Right atrium auricular region (tissue), 2 donors: ENCODE results near the gene MASTL. TPM values are rescaled to one million over a fixed set of nuclear protein-coding genes. Genes with fewer than 3 reads are reported as not detected.
"Not testable (repeated sequence)": the region's sequence is repeated elsewhere in the genome, so short reads cannot be mapped to it uniquely, and the experiment has no call there.

Experiments used
- DNase-seq: peaks from one replicate; pipeline ENCODE4 v3.0.0-alpha.2; 2019; ENCODE audit warnings: low spot score
- H3K27ac ChIP-seq, 2 donors: fragments of 200-600 bp; sonication (generic); 1 replicate in 1 of 2; 2 replicates in 1 of 2; pipeline ENCODE4 v1.5.1; 2016 to 2019
- H3K27me3 ChIP-seq, 2 donors: fragments of 200-600 bp; sonication (generic); one replicate each; pipeline versions ENCODE4 v1.5.1 to v1.6.0; 2017 to 2019
- H3K36me3 ChIP-seq: fragments of 200-600 bp; sonication (generic); one replicate; pipeline ENCODE4 v1.5.1; 2016
- H3K4me1 ChIP-seq, 2 donors: fragments of 200-600 bp; sonication (generic); one replicate each; pipeline versions ENCODE4 v1.5.1 to v1.6.0; 2017 to 2019
- H3K4me3 ChIP-seq, 2 donors: fragments of 200-600 bp; sonication (generic); 1 replicate in 1 of 2; 2 replicates in 1 of 2; pipeline ENCODE4 v1.5.1; 2017 to 2019; ENCODE audit warnings: mild to moderate bottlenecking in 1 of 2, moderate library complexity in 1 of 2
- H3K9me3 ChIP-seq, 2 donors: fragments of 200-600 bp; sonication (generic); one replicate each; pipeline ENCODE4 v1.5.1; 2019
- total RNA-seq, 2 donors: library from RNA; depleted of rRNA; stranded (reverse); fragments of >200 nt; gene quantifications; one replicate each; pipeline ENCODE4 v1.1.0, GENCODE V29; 2016
- TF ChIP-seq, protein P1 (sequence below), 2 donors: fragments of 200-600 bp; sonication (generic); IDR thresholded peaks; one replicate each; pipeline ENCODE4 v1.5.1; 2019; ENCODE audit warnings: antibody characterized with exemption in 2 of 2

MASTL gene
- total RNA-seq, 2 donors from 2014 or later: 2.0 to 3.1 TPM

DNA sequence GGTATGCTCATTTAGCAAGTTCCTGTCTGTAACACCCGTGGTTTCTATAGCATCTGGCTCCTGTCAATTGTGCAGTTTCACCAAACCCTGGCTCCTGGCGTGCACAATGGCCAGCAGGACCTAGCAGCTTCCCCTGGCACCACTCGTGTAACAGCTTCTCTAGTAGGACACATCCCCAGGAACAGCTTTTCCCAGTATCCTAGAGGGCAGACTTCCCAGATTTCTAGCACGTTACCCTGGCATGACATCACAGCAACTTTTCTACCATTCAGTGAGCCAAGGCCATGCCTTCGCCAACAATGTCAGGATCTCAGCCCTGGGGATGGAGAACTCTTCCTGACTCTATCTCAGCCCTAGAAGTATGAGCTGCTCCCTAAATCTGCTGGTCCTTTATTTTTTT, 7.5 kb upstream of the MASTL start:
- Histone ChIP-seq H3K9me3 (no peaks in the 10 kb centered on the region), H3K27me3 (no peaks in the 10 kb centered on the region), H3K4me3 (no peak overlapping the region), H3K4me1 (peaks cover 0 to 12% of the 10 kb centered on the region in 2 donors), H3K27ac (no peak overlapping the region), H3K36me3 (peaks cover 41% of the 10 kb centered on the region)
- TF ChIP-seq, protein P1, sequence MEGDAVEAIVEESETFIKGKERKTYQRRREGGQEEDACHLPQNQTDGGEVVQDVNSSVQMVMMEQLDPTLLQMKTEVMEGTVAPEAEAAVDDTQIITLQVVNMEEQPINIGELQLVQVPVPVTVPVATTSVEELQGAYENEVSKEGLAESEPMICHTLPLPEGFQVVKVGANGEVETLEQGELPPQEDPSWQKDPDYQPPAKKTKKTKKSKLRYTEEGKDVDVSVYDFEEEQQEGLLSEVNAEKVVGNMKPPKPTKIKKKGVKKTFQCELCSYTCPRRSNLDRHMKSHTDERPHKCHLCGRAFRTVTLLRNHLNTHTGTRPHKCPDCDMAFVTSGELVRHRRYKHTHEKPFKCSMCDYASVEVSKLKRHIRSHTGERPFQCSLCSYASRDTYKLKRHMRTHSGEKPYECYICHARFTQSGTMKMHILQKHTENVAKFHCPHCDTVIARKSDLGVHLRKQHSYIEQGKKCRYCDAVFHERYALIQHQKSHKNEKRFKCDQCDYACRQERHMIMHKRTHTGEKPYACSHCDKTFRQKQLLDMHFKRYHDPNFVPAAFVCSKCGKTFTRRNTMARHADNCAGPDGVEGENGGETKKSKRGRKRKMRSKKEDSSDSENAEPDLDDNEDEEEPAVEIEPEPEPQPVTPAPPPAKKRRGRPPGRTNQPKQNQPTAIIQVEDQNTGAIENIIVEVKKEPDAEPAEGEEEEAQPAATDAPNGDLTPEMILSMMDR (IDR thresholded peaks at IDR 0.05): no peak
- no peak for DNase-seq

DNA sequence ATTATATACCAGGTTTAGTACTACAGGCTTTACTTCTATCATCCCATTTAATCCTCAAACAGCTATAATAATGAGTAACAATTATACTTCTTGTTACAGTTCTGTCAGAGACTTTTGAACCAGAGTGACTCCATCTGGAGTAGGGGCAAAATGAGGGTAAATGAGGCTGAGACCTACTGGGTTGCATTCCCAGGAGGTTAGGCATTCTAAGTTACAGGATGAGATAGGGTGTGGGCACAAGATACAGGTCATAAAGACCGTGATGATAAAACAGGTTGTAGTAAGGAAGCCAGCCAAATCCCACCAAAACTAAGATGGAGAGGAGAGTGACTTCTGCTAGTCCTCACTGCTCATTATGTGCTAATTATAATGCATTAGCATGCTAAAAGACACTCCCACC, 4.9 kb upstream of the MASTL start:
- TF ChIP-seq, protein P1 (IDR thresholded peaks at IDR 0.05): no peak
- Histone ChIP-seq H3K4me1 (peaks cover 0 to 21% of the 10 kb centered on the region in 2 donors), H3K27ac (no peak overlapping the region), H3K27me3 (no peaks in the 10 kb centered on the region), H3K9me3 (no peaks in the 10 kb centered on the region), H3K4me3 (no peak overlapping the region), H3K36me3 (peaks cover 25% of the 10 kb centered on the region)
- no peak for DNase-seq

DNA sequence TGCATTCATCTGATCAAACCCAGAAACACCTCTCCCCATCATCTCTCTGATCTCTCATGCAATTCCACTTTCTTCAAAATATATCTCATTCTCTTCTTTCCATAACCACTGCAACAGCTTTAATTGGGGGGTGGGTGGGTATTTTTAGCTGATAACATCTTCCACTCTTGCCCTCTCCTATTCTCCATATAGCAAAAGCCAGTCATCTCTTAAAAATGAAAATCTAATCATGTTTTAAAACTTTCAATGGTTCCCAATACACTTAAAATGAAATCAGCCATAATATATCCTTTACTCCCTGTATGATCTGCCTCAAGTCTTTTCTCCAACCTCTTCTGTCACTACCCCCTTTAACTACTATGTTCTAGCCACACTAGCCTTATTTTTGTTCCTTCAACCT, 2.5 kb upstream of the MASTL start:
- Histone ChIP-seq H3K36me3 (peaks cover 11% of the 10 kb centered on the region), H3K4me1 (peaks cover 0 to 29% of the 10 kb centered on the region in 2 donors)
- no peak for DNase-seq

GRCh38 chr10:27153329-27153728, 1.8 kb upstream of the MASTL start:
- peak overlapping the region; percentile 90 to 97 for H3K4me3 ChIP-seq
- TF ChIP-seq, protein P1 (IDR thresholded peaks at IDR 0.05): no peak
- H3K27ac ChIP-seq: peak overlapping the region; percentile 98 to 99
- H3K9me3 ChIP-seq: no peaks in the 10 kb centered on the region
- DNase-seq: no peak
- peaks cover 0 to 29% of the 10 kb centered on the region in 2 donors for H3K4me1 ChIP-seq
- no peaks in the 10 kb centered on the region for H3K27me3 ChIP-seq
- H3K36me3 ChIP-seq: peaks cover 5% of the 10 kb centered on the region

More for the DNA sequence above, 2.5 kb upstream of the MASTL start:
- Histone ChIP-seq H3K27me3 (no peaks in the 10 kb centered on the region), H3K4me3 (peak overlapping the region in 1 of 2 donors; percentile 90), H3K9me3 (no peaks in the 10 kb centered on the region), H3K27ac (no peak overlapping the region)
- TF ChIP-seq, protein P1 (IDR thresholded peaks at IDR 0.05): no peak

DNA sequence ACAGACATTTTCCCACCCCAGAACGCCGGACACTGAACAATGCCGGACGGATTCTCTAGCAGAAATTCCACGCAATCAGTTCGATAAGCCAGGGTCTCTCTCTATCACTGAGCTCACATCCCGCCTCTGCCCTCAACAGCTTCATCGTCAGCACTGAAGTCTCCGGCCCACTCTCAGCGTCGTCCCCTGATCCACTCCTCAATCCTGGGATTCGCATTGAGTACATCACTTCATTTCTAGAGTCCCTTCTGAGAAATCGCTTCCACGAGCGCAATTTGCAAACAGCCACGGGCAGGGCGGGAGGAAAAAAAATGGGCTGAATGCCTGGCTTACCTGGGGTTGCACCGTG, 1.3 kb upstream of the MASTL start:
- DNase-seq: no peak
- H3K4me1 ChIP-seq: peaks cover 0 to 29% of the 10 kb centered on the region in 2 donors
- peaks cover under 1% of the 10 kb centered on the region for H3K36me3 ChIP-seq
- H3K9me3 ChIP-seq: no peaks in the 10 kb centered on the region
- TF ChIP-seq, protein P1 (IDR thresholded peaks at IDR 0.05): no peak
- peak overlapping the region; percentile 98 to 99 for H3K27ac ChIP-seq
- peak overlapping the region; percentile 90 to 97 for H3K4me3 ChIP-seq
- no peaks in the 10 kb centered on the region for H3K27me3 ChIP-seq

- Histone ChIP-seq H3K27ac (peak overlapping the region; percentile 98 to 99), H3K4me1 (peaks cover 0 to 23% of the 10 kb centered on the region in 2 donors), H3K4me3 (peak overlapping the region; percentile 90 to 97)
- not testable (repeated sequence) for H3K9me3 ChIP-seq, DNase-seq, H3K27me3 ChIP-seq, H3K36me3 ChIP-seq
These were observed 1.4 kb downstream of the MASTL start for GRCh38 chr10:27156566-27156965.
